T-helper 9 cell (primary cell): ENCODE data around the gene CNTNAP1.
A peak's percentile ranks its signal among the peaks of the same experiment; 100 is the strongest.
"Not testable (repeated sequence)": the region's sequence is repeated elsewhere in the genome, so short reads cannot be mapped to it uniquely, and the experiment has no call there.

ENCODE experiments used
- DNase-seq: peaks from one replicate; pipeline ENCODE4 v3.0.0-alpha.2; 2020

The CNTNAP1 gene

DNA sequence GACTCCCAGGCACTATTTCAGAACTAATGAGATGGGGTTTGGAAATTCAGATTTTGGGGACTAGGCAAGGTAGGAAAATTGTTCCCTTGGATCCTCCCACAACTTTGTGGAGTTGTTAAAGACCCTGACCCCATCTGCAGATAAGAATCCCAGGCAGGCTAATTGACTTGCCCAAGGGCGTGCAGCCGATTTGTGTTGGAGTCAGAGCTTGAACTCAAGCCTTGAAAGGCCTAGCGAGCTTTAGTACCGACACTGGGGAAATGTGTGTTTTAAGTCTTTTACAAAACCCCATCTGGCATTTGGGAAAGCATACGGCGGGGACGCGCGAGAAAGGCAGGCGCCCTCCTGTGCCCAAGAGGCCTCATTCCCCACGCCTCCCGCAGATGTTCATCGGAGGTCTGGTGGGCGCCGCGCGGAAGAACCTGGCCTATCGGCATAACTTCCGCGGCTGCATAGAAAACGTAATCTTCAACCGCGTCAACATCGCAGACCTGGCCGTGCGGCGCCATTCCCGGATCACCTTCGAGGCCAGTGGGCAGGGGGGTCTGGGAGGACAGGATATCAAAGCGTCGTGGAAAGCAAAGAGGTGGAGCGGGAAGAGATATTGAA, 4.3 kb downstream of the CNTNAP1 start:
- no peak for DNase-seq

DNA sequence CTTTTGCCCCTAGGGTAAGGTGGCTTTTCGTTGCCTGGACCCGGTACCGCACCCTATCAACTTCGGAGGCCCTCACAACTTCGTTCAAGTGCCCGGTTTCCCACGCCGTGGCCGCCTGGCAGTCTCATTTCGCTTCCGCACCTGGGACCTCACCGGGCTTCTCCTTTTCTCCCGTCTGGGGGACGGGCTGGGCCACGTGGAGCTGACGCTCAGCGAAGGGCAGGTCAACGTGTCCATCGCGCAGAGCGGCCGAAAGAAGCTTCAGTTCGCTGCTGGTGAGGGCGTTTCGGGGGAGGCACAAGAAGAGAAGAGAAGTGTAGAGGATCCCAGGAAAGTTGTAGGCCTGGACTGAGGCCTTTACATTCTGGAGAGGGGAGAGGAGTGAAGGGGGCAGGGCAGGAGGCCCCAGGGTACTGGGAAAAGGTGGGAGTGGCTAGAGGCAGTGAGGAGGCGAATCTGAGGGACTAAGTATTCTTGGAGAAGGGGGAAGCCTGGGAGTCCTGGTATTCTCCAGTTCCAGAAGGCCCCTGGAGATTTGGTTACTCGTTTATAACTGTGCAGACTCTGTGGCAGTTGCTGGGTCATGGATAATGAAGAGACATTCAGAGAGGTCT, 5.5 kb downstream of the CNTNAP1 start:
- no peak for DNase-seq

GRCh38 chr17:42690596-42690995, 8.3 kb downstream of the CNTNAP1 start:
- DNase-seq = no peak

DNA sequence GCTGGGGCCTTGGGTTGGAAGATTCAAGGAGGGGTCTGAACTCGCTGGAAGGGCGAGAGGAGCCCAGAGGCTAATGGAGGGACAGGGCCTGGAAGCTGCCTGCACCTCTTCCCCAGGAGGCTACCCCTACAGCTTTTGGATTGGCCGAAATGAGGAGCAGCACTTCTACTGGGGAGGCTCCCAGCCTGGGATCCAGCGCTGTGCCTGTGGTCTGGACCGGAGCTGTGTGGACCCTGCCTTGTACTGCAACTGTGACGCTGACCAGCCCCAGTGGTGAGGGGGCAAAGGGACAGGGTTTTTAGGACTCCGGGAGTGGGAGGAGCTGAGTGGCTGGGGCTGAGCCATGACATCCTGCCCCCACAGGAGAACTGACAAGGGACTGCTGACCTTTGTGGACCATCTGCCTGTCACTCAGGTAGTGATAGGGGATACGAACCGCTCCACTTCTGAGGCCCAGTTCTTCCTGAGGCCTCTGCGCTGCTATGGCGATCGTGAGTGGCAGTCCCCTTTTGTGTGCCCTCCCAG, 8.8 kb downstream of the CNTNAP1 start:
- DNase-seq = no peak

- DNase-seq = no peak
These were observed 10.2 kb downstream of the CNTNAP1 start for GRCh38 chr17:42692489-42692888.

- DNase-seq = no peak
These were observed 12.2 kb downstream of the CNTNAP1 start for GRCh38 chr17:42694524-42694923.

GRCh38 chr17:42695500-42695899, 13.2 kb downstream of the CNTNAP1 start:
- no peak for DNase-seq

DNA sequence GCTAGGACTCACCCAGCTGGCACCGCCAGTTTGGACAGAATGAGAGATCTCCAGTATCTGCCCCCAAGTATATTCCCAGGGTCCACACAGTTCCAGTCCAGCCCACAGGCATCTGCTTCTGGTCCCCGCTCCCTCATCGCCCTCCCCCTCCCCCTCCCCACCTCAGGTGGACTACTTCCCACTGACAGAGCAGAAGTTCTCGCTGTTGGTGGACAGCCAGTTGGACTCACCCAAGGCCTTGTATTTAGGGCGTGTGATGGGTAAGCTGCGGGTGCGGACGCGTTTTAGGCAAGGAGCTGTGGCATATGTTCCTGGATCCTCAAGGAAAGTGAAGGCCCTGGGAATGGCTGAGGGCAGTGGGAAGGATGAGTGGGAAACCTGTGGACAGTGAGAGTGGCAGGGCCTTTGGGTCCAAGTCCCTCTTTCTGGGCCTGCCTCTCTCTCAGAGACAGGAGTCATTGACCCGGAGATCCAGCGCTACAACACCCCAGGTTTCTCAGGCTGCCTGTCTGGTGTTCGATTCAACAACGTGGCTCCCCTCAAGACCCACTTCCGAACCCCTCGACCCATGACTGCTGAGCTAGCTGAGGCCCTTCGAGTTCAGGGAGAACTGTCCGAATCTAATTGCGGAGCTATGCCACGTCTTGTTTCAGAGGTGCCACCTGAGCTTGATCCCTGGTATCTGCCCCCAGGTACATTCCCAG, 14.9 kb downstream of the CNTNAP1 start:
- DNase-seq = no peak

- DNase-seq = no peak
These were observed 16.5 kb downstream of the CNTNAP1 start for GRCh38 chr17:42698736-42699414.

- no peak for DNase-seq
These were observed 17.0 kb downstream of the CNTNAP1 start for GRCh38 chr17:42699415-42699740.

GRCh38 chr17:42700586-42701289, 18.4 kb downstream of the CNTNAP1 start:
- no peak for DNase-seq

- no peak for DNase-seq
These were observed 20.1 kb downstream of the CNTNAP1 start for GRCh38 chr17:42702446-42702845.

GRCh38 chr17:42704490-42704836, 22.1 kb downstream of the CNTNAP1 start:
- DNase-seq = no peak

DNA sequence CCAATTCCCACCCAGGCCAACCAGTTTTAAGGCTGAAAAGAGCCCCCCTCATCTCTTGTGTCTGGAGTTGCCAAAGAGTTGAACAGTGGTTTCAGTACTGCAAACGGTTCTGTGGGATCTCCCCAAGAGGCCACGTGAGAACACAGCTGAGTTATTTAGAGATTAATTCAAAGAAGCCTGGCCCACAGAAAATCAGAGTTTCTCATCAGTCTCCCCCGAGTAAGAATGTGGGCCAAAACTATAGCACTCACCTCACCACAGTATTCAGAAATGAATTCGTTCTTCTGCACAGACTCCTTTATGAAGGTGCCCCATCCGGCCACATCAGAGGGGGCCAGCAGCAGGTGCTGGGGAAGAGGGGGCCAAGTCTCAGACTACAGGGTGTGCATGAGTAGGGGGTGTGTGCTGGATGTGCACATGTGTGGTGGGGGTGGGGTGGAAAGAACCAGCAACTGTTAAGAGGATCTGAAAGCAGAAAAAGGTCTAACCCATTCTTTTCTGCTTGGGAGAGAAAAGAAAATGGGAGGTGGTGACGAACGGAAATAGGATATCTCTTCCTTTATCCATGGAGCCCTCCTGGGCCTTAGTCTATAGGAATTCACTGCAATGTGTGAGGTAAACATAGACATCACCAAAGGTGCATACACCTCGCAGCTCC, 22.6 kb downstream of the CNTNAP1 start:
- no peak for DNase-seq

- peak; percentile 30 for DNase-seq
These were observed 24.4 kb downstream of the CNTNAP1 start for GRCh38 chr17:42706732-42707131.

- DNase-seq = no peak
These were observed 26.3 kb downstream of the CNTNAP1 start for GRCh38 chr17:42708588-42708987.

- DNase-seq = no peak
These were observed 27.2 kb downstream of the CNTNAP1 start for GRCh38 chr17:42709561-42709960.

DNA sequence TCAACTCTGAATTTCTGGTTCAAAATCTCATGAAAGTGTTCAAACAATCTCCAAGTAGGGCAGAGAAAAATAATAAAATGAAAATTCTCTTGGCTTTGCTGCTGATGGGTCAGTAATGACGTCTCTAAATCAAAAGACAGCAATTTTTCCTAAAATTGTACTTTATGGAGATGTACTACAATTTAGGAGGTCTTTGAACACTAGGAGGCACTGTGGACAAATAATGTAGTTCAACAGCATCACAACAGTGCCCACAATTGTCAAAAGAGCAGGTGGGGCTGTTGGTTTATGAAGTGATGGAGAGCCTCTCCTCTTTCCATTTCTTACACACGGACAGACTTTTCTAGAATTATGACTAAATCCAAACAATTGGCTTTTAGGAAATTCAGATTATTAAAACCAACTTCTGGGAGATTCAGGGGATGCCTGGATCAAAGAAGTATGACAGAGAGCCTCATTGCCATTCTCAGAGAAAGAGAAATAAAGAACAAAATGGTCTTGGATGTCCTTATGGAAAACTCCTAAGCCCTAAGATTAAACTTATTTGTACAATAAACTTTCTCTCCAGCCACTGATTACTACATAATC, 38.8 kb downstream of the CNTNAP1 start:
- DNase-seq = no peak

- no peak for DNase-seq
These were observed 41.3 kb downstream of the CNTNAP1 start for GRCh38 chr17:42723636-42724035.

GRCh38 chr17:42725143-42725542, 42.8 kb downstream of the CNTNAP1 start:
- DNase-seq = no peak

DNA sequence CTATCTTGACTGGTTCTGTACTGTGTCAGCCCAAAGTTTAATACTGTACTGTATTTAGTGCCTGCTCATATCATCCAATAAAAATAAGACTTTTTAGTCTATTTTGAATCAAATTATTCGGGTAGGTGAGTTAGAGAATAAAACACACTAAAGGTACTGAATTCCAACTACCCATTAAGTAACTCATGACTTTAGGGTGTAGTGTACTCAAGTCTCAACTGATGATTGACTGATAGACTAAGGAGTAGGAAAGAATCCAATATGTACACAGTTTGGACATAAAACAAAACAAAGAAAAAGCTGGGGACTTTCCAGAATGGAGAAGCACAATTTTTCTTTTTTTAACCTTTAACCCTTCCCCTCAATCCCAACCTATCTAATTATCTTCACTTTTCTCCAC, 58.4 kb downstream of the CNTNAP1 start:
- DNase-seq = no peak

DNA sequence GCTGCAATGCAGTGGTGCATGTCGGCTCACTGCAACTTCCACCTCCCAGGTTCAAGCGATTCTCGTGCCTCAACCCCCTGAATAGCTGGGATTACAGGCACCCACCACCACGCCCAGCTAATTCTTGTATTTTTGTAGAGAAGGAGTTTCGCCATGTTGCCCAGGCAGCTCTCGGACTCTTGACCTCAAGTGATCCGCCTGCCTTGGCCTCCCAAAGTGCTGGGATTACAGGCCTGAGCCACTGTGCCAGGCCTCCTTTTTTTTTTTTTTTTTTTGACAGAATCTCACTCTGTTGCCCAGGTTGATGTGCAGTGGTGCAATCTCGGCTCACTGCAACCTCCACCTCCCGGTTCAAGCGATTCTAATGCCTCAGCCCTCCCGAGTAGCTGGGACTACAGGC, 60.6 kb downstream of the CNTNAP1 start:
- DNase-seq = not testable (repeated sequence)
